ENCODE results near the gene COL26A1.

The COL26A1 gene

DNA sequence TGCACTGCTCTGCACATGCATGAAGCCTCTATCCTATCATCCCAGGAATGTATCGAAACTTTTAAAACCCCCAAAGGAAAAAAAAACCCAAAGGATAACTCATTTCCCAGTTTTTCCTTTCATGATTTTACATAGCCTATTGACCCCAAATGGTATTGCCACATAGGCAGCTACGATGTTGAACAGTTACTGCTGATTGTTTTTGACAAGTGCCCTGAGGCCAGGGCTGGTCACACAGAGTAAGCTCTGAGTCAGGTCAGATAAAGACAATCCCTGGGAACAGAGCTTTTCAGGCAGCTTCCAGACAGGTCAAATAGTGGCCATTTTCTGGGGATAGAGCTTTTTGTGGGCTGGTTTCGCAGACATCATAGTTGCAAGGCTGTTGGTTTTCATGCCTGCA, 214.3 kb downstream of the COL26A1 start:
- no peak for DNase-seq (ENCODE audit: low spot score)

DNA sequence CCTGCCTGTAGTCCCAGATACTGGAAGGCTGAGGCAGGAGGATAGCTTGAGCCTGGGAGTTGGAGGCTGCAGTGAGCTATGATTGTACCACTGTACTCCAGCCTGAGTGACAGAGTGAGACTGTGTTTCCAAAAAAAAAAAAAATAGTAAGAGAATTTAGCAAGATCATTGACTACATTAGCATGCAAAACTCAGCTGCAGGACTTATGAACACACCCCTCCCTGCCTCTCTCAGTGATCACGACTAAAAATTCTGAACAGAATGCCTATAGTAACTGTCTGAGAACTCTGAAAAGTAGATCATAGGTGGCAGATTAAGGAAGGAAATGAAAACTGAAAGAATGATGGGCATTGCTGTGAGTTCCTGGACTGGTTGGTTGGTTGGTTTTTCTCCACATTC, 215.9 kb downstream of the COL26A1 start:
- no peak for DNase-seq (ENCODE audit: low spot score)

DNA sequence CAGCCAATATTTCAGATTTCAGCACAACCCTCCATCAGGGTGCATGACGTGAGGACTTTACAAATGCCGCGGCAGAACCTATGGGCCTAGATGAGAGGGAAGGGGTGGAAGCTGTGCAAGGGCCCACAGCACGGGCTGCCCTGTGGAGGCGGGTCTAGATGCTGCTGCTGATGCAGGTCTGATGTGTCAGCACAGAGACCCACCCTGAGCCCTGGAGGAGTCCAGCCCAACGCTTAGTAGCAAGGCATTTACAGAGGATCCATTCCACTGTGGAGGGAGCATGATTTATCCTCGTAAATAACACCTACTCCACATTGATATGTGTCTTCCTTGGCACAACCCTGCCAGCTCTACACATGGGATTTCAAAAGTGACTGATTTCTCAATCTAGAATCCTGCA, 217.9 kb downstream of the COL26A1 start:
- DNase-seq (ENCODE audit: low spot score), result no peak

DNA sequence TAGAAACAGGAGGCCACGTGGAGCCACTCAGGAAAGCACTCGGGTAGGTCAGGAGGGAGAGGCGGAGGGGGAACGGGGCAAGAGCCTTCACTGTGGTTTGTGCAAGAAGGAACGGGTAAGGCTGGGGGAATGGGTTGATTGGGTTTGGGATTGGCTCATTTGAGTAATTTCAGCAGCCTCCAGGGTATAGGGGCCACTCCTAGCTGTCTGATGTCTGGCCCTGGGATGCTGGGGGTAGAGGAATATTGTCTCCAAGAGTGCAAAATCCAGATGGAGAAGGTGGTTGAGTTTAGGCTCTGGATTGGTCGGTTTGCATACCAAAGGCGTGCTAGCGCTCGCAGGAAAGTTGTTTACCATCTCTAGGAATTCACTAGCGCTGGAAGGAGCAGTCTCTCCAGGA, 219.2 kb downstream of the COL26A1 start:
- DNase-seq (ENCODE audit: low spot score), result no peak

DNA sequence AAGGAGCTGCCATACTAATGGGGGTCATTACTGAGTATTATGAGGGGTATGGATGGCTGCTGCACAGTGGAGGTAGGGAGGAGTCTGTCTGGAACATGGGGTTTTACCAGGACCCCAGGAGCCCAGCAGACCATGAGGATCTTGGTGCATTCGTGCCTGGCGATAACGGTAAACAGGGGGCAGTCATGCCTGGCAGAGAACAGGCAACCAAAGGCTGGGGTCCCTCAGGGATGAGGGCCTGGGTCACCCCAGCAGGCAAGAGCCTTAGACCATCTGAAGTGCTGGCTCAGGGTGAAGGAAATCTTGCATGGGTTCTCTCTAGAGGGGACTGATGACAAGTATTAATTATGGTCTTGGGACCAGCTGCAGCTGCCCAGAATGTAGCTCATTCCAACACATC, 220.3 kb downstream of the COL26A1 start:
- DNase-seq (ENCODE audit: low spot score), result no peak

DNA sequence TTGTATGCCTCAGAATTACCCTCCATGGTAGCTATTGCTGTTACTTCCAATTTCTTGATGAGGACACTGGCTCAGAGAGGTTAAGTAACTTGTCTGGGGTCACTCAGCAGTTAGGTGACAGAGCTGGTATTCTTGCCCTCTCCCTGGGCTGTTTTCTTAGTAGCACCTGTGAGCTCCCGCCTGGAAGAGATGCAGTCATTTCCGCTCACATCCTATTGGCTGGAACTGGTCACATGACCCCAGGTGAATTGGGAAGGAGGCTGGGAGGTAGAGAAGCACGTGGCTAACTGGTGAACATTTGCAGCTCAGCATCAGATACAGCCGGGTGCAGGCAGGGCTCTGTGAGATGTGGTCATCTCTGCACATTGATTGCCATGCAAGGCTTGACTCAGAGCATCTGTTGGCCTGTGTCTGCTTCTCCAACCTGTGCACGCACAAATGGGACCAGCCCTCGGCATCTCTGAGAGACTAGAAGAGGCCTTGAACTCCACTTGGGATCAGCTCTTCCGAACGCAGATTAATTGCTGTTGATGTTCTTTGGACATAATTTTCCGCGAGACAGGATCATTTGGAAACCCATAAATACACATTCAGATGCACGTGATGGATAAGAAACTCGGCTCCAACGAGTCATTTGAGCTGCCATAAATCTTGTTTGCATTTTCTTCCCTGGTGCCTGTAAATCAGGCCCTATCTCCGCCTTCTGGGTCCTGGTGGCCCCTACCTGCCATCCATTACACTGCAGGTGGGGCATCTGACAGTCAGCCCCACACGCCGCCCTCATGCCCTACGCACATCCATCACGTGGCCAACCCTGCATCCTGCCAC, 223.6 kb downstream of the COL26A1 start:
- no peak for DNase-seq (ENCODE audit: low spot score)

DNA sequence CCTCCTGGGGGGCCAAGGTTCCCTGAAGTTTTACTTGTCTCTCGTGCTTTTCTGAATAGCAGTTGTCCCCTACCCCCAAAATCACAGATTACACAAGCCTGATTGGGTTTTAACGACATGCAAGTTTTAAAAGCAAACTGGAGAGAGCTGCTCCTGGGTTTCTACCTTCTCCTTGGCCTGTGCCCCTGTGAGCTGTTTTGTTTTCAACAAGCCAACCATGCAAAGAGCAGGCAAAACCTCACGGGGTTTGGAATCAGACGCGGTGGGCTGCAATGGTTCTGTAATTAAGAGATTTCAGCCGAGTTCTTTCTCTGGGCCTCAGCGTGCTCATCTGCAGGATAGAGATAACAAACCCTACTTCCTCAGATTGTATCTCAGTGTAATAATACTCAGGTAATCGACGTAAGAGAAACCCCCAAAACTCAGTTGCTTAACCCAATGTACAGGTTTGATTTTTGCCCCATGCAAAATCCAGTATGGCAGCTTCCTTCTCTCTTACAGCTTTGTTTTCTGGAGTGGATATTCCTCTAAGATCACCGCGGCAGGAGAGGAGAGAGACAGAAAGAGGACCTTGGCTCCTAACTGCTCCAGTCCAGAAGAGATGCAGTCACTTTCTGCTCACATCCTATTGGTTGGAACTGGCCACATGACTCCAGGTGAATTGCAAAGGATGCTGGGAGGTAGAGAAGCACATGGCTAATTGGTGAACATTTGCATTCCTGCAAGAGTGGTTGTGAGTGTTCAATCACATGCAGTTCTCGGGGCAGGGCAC, 224.4 kb downstream of the COL26A1 start:
- no peak for DNase-seq (ENCODE audit: low spot score)

DNA sequence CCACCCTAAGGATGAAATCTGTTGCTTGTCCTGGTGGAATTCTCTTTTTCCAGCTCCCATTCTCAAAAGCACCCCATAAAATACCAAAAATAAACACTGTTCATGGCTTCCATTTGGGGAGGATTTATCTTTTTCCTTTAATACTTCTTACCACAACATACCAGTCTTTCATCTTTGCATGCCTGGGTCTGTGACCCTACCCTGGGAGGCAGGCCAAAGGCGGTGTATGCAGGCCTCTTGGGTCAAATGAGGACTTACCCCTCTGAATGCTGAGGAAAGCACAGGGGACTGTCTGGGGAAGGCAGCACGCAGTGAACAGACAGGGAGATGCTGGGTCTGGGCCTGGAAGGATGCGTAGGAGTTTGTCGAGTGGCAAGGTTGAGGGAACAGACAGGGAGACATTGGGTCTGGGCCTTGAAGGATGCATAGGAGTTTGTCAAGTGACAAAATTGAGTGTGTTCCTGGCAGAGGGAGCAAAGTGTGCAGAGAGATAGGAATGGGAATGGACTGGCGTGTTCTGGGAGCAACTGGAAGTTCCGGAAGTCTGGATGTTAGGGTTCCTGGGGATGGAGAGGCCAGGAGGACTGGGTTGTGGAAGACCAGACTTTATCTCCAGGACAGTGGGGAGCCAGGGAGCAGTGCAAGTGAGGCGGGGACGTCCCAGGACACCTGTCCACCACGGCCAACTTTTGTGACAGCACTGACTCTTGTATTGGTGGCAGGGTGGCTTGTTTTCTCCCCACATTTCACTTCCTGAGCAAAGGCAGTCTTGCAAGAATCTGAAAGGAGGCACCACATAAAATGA, 225.7 kb downstream of the COL26A1 start:
- no peak for DNase-seq (ENCODE audit: low spot score)

DNA sequence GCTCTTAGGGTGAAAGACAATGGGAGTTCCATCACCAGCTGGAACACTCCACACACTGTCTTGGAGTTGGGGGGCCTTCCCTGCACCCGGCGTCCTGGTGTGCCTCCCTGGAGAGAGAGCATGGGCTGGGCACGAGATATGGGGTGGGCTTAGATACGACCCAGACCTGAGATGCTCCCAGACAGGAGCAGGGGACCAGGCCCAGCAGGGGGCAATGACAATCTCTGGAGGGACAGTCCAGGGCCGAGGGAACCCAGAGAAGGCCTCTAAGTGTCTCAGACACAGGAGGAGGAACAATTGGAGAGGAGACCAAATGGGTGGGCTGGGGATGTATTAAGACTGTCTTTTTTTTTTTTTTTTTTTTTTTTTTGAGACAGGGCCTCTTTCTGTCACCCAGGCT, 226.4 kb downstream of the COL26A1 start:
- no peak for DNase-seq (ENCODE audit: low spot score)

DNA sequence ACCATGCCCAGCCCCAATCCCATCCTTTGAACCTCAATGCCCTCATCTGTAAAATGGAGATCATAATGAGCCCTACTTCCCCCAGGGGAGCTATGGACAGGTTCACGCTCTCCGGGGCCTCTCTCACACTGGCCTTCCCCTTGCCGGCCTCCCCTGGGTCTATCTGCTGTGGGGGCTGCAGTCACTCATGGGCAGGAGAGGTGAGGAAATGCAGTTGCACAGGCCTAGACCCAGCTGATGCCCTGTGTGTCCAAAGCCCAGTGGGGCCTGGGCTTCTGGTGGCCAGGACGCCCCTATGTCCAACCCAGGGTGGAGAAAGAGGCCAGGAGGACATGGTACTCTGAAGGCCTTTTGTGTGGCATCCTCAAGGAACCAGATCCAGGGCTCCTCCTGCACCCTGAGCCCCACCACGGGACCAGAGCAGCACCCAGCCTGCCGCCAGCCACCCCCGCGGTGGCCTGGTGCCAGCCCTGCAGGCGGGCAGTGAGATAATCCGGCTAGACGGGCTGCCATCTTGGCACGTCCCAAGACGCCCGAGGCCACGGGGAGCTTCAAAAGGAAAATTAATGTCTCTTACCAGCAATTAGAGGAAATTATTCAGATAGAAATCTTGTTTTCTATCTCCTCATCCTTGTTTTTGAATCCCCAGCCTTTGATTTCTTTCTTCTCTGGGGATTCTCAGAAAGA, 227.4 kb downstream of the COL26A1 start:
- no peak for DNase-seq (ENCODE audit: low spot score)

DNA sequence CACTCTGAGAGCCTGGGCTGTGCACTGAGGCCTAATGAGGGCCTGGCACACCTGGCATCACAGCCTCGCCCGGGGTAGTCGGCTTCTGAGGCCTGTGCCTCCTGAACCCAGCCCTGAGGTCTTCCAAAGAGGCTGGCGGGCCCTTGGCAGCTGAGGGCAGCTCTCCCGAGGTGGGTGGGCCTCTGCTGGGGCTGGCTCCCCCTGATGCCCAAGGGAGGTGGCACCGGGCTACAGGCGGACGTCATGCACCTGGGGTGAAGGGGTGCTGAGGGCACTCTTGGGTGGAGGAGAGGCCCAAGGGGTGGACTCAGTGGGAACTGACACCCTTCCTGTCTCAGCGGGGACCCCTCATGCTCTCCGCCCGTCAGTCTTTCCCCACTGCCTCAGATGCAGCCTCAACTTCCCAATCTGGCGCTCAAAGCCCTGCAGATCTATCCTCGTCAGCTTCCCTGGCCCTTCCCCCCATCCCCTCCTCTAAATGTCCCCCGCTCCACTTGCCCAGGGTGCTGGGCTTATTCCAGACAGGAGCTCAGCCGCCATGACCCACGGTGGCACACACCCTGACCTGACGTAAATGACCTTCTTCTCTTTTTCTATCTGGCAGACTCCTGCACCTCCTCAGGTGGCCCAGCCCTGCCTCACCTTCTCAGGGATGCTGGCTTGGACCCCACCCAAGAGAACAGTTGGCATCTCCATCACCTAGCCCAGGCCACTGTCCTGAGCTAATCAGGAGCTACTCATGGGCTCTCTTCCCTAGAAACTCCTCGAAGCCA, 228.2 kb downstream of the COL26A1 start:
- no peak for DNase-seq (ENCODE audit: low spot score)

DNA sequence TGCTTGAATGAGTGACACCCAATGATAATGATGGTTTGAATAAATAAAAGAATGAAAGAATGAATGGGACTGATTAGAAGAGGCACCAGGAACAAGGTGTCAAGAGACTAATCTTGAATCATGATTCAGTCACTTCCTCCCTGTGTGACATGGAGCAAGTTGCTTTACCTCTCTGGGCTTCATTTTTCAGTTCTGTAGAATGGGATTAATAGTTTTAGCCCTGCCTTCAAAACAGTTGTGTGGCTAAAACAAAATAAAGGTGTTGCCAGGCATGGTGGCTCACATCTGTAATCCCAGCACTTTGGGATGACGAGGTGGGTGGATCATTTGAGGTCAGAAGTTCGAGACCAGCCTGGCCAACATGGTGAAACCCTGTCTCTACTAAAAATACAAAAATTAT, 228.8 kb downstream of the COL26A1 start:
- no peak for DNase-seq (ENCODE audit: low spot score)

DNA sequence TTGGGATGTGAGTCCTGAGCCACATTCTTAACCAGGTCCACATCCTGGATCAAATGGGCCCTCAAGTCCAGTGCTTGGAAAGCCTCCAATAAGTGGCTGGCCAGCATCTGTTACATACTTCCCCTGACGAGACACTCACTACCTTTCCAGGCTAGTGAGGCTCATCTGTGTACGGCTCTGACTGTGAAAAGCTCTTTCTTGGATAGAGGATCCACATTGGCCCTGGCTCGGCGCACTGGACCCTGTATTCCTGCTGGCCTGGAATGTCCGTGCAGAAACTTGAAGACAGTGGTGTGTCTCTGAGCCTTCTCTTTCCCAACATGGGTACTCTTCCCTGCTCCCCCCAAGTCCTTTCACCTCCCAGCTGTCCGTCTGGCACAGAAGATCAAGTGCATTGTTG, 230.9 kb downstream of the COL26A1 start:
- no peak for DNase-seq (ENCODE audit: low spot score)

DNA sequence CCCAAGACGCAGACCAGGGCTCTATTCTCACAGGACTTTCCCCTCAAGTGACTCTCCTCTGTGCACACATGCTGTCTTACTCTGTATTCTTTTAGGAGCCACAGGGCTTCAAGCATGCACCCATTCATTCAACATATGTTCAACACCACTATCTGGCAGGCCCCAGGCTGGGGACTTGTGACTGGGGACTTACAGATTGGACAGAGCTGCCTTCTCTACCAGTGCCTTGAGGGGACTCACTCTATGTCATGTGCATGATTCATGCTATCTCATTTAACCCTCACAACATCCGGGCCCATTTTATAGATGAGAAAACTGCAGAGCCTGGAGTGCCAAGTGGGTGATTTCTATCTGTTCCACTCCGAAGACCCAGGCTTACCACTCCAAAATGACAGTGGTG, 232.1 kb downstream of the COL26A1 start:
- DNase-seq (ENCODE audit: low spot score), result no peak

DNA sequence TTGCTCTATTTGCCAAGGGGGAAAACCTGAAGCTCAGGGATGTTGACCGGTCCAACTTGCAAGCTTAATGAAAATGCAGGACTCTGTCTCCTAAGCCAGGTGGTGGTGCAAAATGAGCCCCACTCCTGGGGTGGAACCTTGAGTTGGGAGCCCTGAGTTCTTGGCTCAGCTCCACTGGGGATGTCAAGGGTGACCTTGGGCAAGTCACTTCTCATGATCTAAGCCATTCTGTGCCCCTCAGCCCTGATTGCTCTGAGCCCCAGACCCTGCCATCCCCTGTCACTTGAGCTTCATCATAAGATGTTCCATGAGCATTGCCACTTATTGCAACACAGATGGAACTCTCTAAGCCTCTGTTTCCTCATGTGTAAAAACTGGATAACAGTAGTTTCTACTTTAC, 232.6 kb downstream of the COL26A1 start:
- no peak for DNase-seq (ENCODE audit: low spot score)

DNA sequence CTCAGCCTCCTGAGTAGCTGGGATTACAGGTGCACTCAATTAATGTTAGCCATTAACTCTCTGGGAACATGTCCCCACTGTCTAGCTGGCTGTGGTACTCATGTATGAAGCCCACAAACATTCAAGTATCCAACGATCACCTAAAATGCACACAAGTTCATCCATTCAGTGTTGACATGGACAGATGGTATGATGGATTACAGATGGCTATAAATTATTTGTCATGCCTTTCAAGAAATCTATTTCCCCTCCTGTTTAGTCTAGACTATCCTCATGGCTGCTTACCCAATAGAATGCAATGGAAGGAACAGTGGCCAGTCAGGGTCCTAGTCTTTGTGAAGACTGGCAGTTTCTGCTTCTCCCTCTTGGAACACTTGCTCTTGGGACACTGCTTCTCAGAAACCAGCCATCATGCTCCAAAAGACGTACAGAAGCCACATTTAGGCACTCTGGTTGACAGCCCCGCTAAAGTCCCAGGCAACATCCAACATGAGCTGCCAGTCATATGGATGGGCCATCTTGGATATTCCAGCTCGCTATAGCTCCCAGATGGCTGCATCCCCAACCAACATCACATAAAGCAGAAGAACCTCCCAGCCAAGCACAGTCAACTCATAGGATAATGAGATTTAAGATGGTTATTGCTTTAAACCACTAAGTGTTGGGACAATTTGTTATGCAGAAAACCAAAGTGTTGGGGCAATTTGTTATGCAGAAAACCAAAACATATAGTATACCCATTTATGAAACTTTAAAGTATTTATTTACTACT, 233.3 kb downstream of the COL26A1 start:
- DNase-seq (ENCODE audit: low spot score), result no peak

DNA sequence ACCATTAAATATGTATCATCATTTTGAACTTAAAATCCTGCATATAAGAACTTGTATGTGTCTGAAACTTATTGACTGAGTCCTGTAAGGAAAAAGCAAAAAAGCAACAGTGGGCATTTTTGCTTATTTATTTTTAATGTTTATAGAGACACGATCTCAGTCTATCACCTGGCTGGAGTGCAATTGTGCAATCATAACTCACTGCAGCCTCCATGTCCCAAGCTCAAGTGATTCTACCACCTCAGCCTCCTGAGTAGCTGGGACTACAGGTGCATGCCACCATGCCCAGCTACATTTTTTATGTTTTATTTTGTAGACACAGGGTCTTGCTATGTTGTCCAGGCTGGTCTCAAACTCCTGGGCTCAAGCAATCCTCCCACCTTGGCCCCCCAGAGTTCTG, 234.2 kb downstream of the COL26A1 start:
- DNase-seq (ENCODE audit: low spot score), result no peak

DNA sequence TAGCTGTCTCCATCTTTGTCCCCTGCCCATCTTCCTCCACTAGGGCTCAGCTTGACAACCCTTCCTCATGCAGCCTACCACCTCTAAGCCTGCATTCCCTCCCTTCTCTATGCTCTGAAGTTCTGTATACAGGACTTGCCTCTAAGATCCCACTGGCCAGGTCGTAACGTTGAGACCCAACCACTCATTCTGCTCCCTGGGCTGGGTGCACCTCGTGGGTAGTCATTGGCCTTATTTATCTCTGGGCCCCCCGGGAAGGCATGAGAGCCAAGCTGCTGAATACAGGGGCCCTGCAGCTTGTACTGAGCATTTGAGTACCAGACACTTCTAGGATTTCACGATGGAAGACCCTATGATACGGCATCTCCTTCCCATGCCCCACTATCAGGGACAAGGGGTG, 235.3 kb downstream of the COL26A1 start:
- no peak for DNase-seq (ENCODE audit: low spot score)

DNA sequence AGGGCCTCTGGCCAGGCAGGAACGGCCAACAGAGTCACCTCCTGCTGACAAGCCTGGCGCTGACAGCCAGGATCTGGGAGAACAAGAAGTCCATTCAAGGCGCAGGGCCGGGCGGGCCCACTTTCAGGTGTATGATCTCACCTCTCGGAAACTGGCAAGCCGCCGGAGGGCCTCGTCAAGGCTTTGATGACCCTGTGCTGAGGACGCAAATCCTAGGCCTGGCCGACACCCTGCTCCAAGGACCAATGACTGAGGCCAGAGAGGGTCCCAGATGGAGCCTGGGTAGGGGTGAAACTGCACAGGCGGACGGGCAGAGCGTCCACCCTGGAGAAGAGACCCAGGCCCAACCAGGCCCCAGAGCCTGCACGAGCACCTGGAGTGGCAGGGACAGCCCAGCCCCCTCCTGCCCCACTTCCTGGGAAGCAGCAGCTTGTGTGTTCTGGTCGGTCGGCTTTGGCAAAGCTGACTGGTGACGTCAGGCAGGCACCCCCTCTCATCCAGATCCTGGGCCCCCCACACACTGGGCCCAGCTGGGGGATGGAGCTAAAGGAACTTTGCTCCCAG, 235.8 kb downstream of the COL26A1 start:
- DNase-seq (ENCODE audit: low spot score), result no peak
